ENCODE results near the gene TMPRSS13. TPM values are rescaled to one million over a fixed set of nuclear protein-coding genes. Genes with fewer than 3 reads are reported as not detected.
A peak's percentile ranks its signal among the peaks of the same experiment; 100 is the strongest.

Gene TMPRSS13
- total and polyA plus RNA-seq, 2 experiments from 2014 or later: 1.3 to 1.9 TPM

- 12% methylated on average over 19 of the region's 20 CpGs for WGBS (ENCODE audit: low lambda C conversion rate, missing lambda C conversion rate)
- TF ChIP-seq CTCF (IDR thresholded peaks at IDR 0.05; ENCODE audit: poor library complexity) (no peak), EZH2 (IDR thresholded peaks at IDR 0.05; ENCODE audit: borderline replicate concordance) (no peak), EZH2phosphoT487 (IDR thresholded peaks at IDR 0.05; ENCODE audit: low read depth, severe bottlenecking, unreplicated experiment) (no peak)
- peak overlapping the region; percentile 20 for H3K27ac ChIP-seq
- no peaks in the 10 kb centered on the region for H3K9me3 ChIP-seq (ENCODE audit: low read depth)
- H3K4me3 ChIP-seq: peak overlapping the region; percentile 28
- H3K27me3 ChIP-seq: peaks cover 44% of the 10 kb centered on the region
- no peaks in the 10 kb centered on the region for H3K36me3 ChIP-seq (replicated peaks; ENCODE audit: insufficient read depth, low read depth)
- no peaks in the 10 kb centered on the region for H4K20me1 ChIP-seq (ENCODE audit: insufficient read depth, poor library complexity, severe bottlenecking)
- H3K9me2 ChIP-seq (replicated peaks; ENCODE audit: insufficient read depth): no peaks in the 10 kb centered on the region
- H3K79me2 ChIP-seq: no peaks in the 10 kb centered on the region
- H2AFZ ChIP-seq: peak overlapping the region; percentile 71
- DNase-seq (ENCODE audit: low spot score): no peak
- peak overlapping the region; percentile 84 for H3K4me2 ChIP-seq
- peaks cover 17% of the 10 kb centered on the region for H3K4me1 ChIP-seq (ENCODE audit: insufficient read depth)
These were observed 53.7 kb downstream of the TMPRSS13 start for GRCh38 chr11:117875382-117876058.

GRCh38 chr11:117874910-117875381, 54.3 kb downstream of the TMPRSS13 start:
- H3K4me1 ChIP-seq (ENCODE audit: insufficient read depth): peaks cover 23% of the 10 kb centered on the region
- H2AFZ ChIP-seq: no peak overlapping the region
- DNase-seq (ENCODE audit: low spot score): no peak
- 88% methylated on average over 4 of the region's 4 CpGs for WGBS (ENCODE audit: low lambda C conversion rate, missing lambda C conversion rate)
- H3K4me3 ChIP-seq: no peak overlapping the region
- peaks cover 39% of the 10 kb centered on the region for H3K27me3 ChIP-seq
- H4K20me1 ChIP-seq (ENCODE audit: insufficient read depth, poor library complexity, severe bottlenecking): no peaks in the 10 kb centered on the region
- H3K4me2 ChIP-seq: peak overlapping the region; percentile 84
- H3K27ac ChIP-seq: no peak overlapping the region
- H3K79me2 ChIP-seq: no peaks in the 10 kb centered on the region
- no peaks in the 10 kb centered on the region for H3K9me3 ChIP-seq (ENCODE audit: low read depth)
- H3K9me2 ChIP-seq (replicated peaks; ENCODE audit: insufficient read depth): no peaks in the 10 kb centered on the region
- TF ChIP-seq EZH2phosphoT487 (IDR thresholded peaks at IDR 0.05; ENCODE audit: low read depth, severe bottlenecking, unreplicated experiment) (no peak), CTCF (IDR thresholded peaks at IDR 0.05; ENCODE audit: poor library complexity) (no peak), EZH2 (IDR thresholded peaks at IDR 0.05; ENCODE audit: borderline replicate concordance) (no peak)
- no peaks in the 10 kb centered on the region for H3K36me3 ChIP-seq (replicated peaks; ENCODE audit: insufficient read depth, low read depth)

- Histone ChIP-seq H3K4me3 (no peak overlapping the region), H3K36me3 (replicated peaks; ENCODE audit: insufficient read depth, low read depth) (no peaks in the 10 kb centered on the region), H3K79me2 (no peaks in the 10 kb centered on the region), H3K4me1 (ENCODE audit: insufficient read depth) (peaks cover 28% of the 10 kb centered on the region), H3K9me2 (replicated peaks; ENCODE audit: insufficient read depth) (no peaks in the 10 kb centered on the region), H3K27me3 (peaks cover 39% of the 10 kb centered on the region), H4K20me1 (ENCODE audit: insufficient read depth, poor library complexity, severe bottlenecking) (no peaks in the 10 kb centered on the region), H3K27ac (no peak overlapping the region), H2AFZ (no peak overlapping the region), H3K4me2 (peak overlapping the region; percentile 84), H3K9me3 (ENCODE audit: low read depth) (no peaks in the 10 kb centered on the region)
- TF ChIP-seq CTCF (IDR thresholded peaks at IDR 0.05; ENCODE audit: poor library complexity) (no peak), EZH2 (IDR thresholded peaks at IDR 0.05; ENCODE audit: borderline replicate concordance) (no peak), EZH2phosphoT487 (IDR thresholded peaks at IDR 0.05; ENCODE audit: low read depth, severe bottlenecking, unreplicated experiment) (no peak)
- DNase-seq (ENCODE audit: low spot score): no peak
- 73% methylated on average over 16 of the region's 16 CpGs for WGBS (ENCODE audit: low lambda C conversion rate, missing lambda C conversion rate)
These were observed 54.8 kb downstream of the TMPRSS13 start for GRCh38 chr11:117874253-117874909.

Data from hepatocyte (in vitro differentiated cells).